AG08396 (cell line): Measurements from ENCODE around the gene TMEM156.
"Not testable (repeated sequence)": the region's sequence is repeated elsewhere in the genome, so short reads cannot be mapped to it uniquely, and the experiment has no call there.

ENCODE experiments used
- DNase-seq: peaks from one replicate; pipeline ENCODE4 v3.0.0; 2012; ENCODE audit warnings: low spot score, mixed read lengths

Gene TMEM156

GRCh38 chr4:38957893-38958292, 74.3 kb downstream of the TMEM156 start:
- no peak for DNase-seq

- no peak for DNase-seq
Observed at GRCh38 chr4:38957261-38957815, 74.9 kb downstream of the TMEM156 start.

- DNase-seq = no peak
Observed at GRCh38 chr4:38955957-38956356, 76.3 kb downstream of the TMEM156 start.

GRCh38 chr4:38954727-38955126, 77.5 kb downstream of the TMEM156 start:
- DNase-seq = no peak

GRCh38 chr4:38952017-38952416, 80.2 kb downstream of the TMEM156 start:
- DNase-seq = no peak

GRCh38 chr4:38951598-38951997, 80.6 kb downstream of the TMEM156 start:
- no peak for DNase-seq

GRCh38 chr4:38950734-38951133, 81.5 kb downstream of the TMEM156 start:
- no peak for DNase-seq

GRCh38 chr4:38950159-38950558, 82.0 kb downstream of the TMEM156 start:
- no peak for DNase-seq

- DNase-seq = no peak
Observed at GRCh38 chr4:38949411-38950051, 82.7 kb downstream of the TMEM156 start.

GRCh38 chr4:38948551-38948950, 83.7 kb downstream of the TMEM156 start:
- DNase-seq = peak; percentile 67

GRCh38 chr4:38946919-38947318, 85.3 kb downstream of the TMEM156 start:
- no peak for DNase-seq

GRCh38 chr4:38944440-38944839, 87.8 kb downstream of the TMEM156 start:
- DNase-seq = no peak

GRCh38 chr4:38943343-38943742, 88.9 kb downstream of the TMEM156 start:
- no peak for DNase-seq

GRCh38 chr4:38941906-38942305, 90.3 kb downstream of the TMEM156 start:
- not testable (repeated sequence) for DNase-seq

GRCh38 chr4:38940476-38940875, 91.7 kb downstream of the TMEM156 start:
- DNase-seq = no peak

GRCh38 chr4:38939165-38939564, 93.0 kb downstream of the TMEM156 start:
- no peak for DNase-seq

- DNase-seq = no peak
Observed at GRCh38 chr4:38935391-38936073, 96.7 kb downstream of the TMEM156 start.

- no peak for DNase-seq
Observed at GRCh38 chr4:38931125-38931524, 101.1 kb downstream of the TMEM156 start.

GRCh38 chr4:38930707-38931106, 101.5 kb downstream of the TMEM156 start:
- DNase-seq = no peak

GRCh38 chr4:38930204-38930603, 102.0 kb downstream of the TMEM156 start:
- no peak for DNase-seq

GRCh38 chr4:38928974-38929373, 103.2 kb downstream of the TMEM156 start:
- DNase-seq = no peak

- no peak for DNase-seq
Observed at GRCh38 chr4:38928568-38928967, 103.6 kb downstream of the TMEM156 start.

- DNase-seq = no peak
Observed at GRCh38 chr4:38926896-38927295, 105.3 kb downstream of the TMEM156 start.
